MM.1S (cell line): ENCODE measurements around the gene TFCP2L1.

Source experiments
- DNase-seq: peaks from one replicate; pipeline ENCODE4 v3.0.0-alpha.2; 2015
- H2AFZ ChIP-seq: fragments of 300-600 bp; sonication (generic); 2 replicates; pipeline ENCODE4 v1.6.0; 2016; ENCODE audit warnings: antibody characterized with exemption, low read length
- H3F3A ChIP-seq: fragments of 300-600 bp; sonication (generic); 2 replicates; pipeline ENCODE4 v1.6.1; 2016; ENCODE audit warnings: mild to moderate bottlenecking, antibody characterized with exemption, low read length, moderate library complexity, mixed read lengths; ENCODE audit not compliant: insufficient read depth
- H3K27ac ChIP-seq: fragments of 300-600 bp; sonication (generic); 2 replicates; pipeline ENCODE4 v1.5.1; 2016; ENCODE audit warnings: mild to moderate bottlenecking, low read length
- H3K27me3 ChIP-seq: fragments of 300-600 bp; sonication (generic); replicated peaks from 2 replicates; pipeline ENCODE4 v1.6.0; 2016; ENCODE audit warnings: low read length; ENCODE audit not compliant: insufficient read depth
- H3K36me3 ChIP-seq: fragments of 300-600 bp; sonication (generic); replicated peaks from 2 replicates; pipeline ENCODE4 v1.6.1; 2016; ENCODE audit warnings: mild to moderate bottlenecking, low read length, mixed read lengths; ENCODE audit not compliant: insufficient read depth
- H3K4me1 ChIP-seq: fragments of 300-600 bp; sonication (generic); 2 replicates; pipeline ENCODE4 v1.6.1; 2016; ENCODE audit warnings: low read length, mixed read lengths
- H3K4me2 ChIP-seq: fragments of 300-600 bp; sonication (generic); 2 replicates; pipeline ENCODE4 v1.6.0; 2016; ENCODE audit warnings: low read depth, low read length
- H3K4me3 ChIP-seq: fragments of 300-600 bp; sonication (generic); 2 replicates; pipeline ENCODE4 v1.5.1; 2016; ENCODE audit warnings: low read length, mixed read lengths
- H3K79me2 ChIP-seq: fragments of 300-600 bp; sonication (generic); 2 replicates; pipeline ENCODE4 v1.6.1; 2016; ENCODE audit warnings: mixed run types, low read length, mixed read lengths
- H3K9ac ChIP-seq: fragments of 300-600 bp; sonication (generic); 2 replicates; pipeline ENCODE4 v1.6.1; 2016; ENCODE audit warnings: low read length, mixed read lengths
- H3K9me2 ChIP-seq: fragments of 300-600 bp; sonication (generic); replicated peaks from 2 replicates; pipeline ENCODE4 v1.6.1; 2016; ENCODE audit warnings: mild to moderate bottlenecking, low read length, mixed read lengths; ENCODE audit not compliant: insufficient read depth
- H3K9me3 ChIP-seq: fragments of 300-600 bp; sonication (generic); replicated peaks from 2 replicates; pipeline ENCODE4 v1.6.1; 2016; ENCODE audit warnings: mild to moderate bottlenecking, low read length, mixed read lengths; ENCODE audit not compliant: insufficient read depth
- H4K20me1 ChIP-seq: fragments of 300-600 bp; sonication (generic); 2 replicates; pipeline ENCODE4 v1.6.1; 2016; ENCODE audit warnings: mild to moderate bottlenecking, low read length, moderate library complexity, mixed read lengths; ENCODE audit not compliant: insufficient read depth
- CTCF ChIP-seq: fragments of 300-600 bp; sonication (generic); IDR thresholded peaks from 2 replicates; pipeline ENCODE4 v1.5.1; 2016; ENCODE audit warnings: antibody characterized with exemption, low read length, mixed read lengths
- EZH2 ChIP-seq: fragments of 300-600 bp; sonication (generic); optimal IDR thresholded peaks from 2 replicates; pipeline ENCODE3; 2017; ENCODE audit warnings: low read depth, mild to moderate bottlenecking, antibody characterized with exemption, low read length, mixed read lengths
- EZH2phosphoT487 ChIP-seq: fragments of 300-600 bp; sonication (generic); IDR thresholded peaks from 2 replicates; pipeline ENCODE4 v1.6.1; 2018; ENCODE audit warnings: antibody characterized with exemption, low read length

Gene TFCP2L1

GRCh38 chr2:121186261-121186660, 98.7 kb downstream of the TFCP2L1 start:
- Histone ChIP-seq H3F3A (no peaks in the 10 kb centered on the region), H3K9ac (no peak overlapping the region), H3K4me2 (no peak overlapping the region), H3K79me2 (no peaks in the 10 kb centered on the region), H3K4me1 (no peaks in the 10 kb centered on the region), H3K27me3 (no peaks in the 10 kb centered on the region), H3K4me3 (no peak overlapping the region), H2AFZ (no peak overlapping the region), H4K20me1 (no peaks in the 10 kb centered on the region), H3K36me3 (no peaks in the 10 kb centered on the region), H3K9me2 (no peaks in the 10 kb centered on the region), H3K27ac (no peak overlapping the region), H3K9me3 (no peaks in the 10 kb centered on the region)
- no peak for TF ChIP-seq EZH2phosphoT487
- no peak for TF ChIP-seq CTCF
- no peak for TF ChIP-seq EZH2
- no peak for DNase-seq

- Histone ChIP-seq H3K4me2 (no peak overlapping the region), H3K4me1 (no peaks in the 10 kb centered on the region), H2AFZ (no peak overlapping the region), H3K27ac (no peak overlapping the region), H3K9me3 (no peaks in the 10 kb centered on the region), H3K36me3 (no peaks in the 10 kb centered on the region), H3K27me3 (no peaks in the 10 kb centered on the region), H3F3A (no peaks in the 10 kb centered on the region), H3K9me2 (no peaks in the 10 kb centered on the region), H4K20me1 (no peaks in the 10 kb centered on the region), H3K9ac (no peak overlapping the region), H3K4me3 (no peak overlapping the region), H3K79me2 (no peaks in the 10 kb centered on the region)
- DNase-seq: no peak
- TF ChIP-seq EZH2phosphoT487 (no peak), CTCF (no peak), EZH2 (no peak)
These were observed 99.4 kb downstream of the TFCP2L1 start for GRCh38 chr2:121185571-121186074.

GRCh38 chr2:121185111-121185510, 99.9 kb downstream of the TFCP2L1 start:
- Histone ChIP-seq H2AFZ (no peak overlapping the region), H3K9me3 (no peaks in the 10 kb centered on the region), H3F3A (no peaks in the 10 kb centered on the region), H3K79me2 (no peaks in the 10 kb centered on the region), H3K4me1 (no peaks in the 10 kb centered on the region), H4K20me1 (no peaks in the 10 kb centered on the region), H3K4me3 (no peak overlapping the region), H3K9me2 (no peaks in the 10 kb centered on the region), H3K9ac (no peak overlapping the region), H3K36me3 (no peaks in the 10 kb centered on the region), H3K4me2 (no peak overlapping the region), H3K27ac (no peak overlapping the region), H3K27me3 (no peaks in the 10 kb centered on the region)
- DNase-seq: no peak
- TF ChIP-seq EZH2: no peak
- TF ChIP-seq EZH2phosphoT487: no peak
- TF ChIP-seq CTCF: no peak
